Vein endothelial cell (primary cell): ENCODE data around the gene RGS13. TPM values are rescaled to one million over a fixed set of nuclear protein-coding genes. Genes with fewer than 3 reads are reported as not detected.

Source experiments
- total RNA-seq: library from RNA; depleted of rRNA; stranded (reverse); fragments of >200 nt; gene quantifications from 2 replicates; pipeline ENCODE4 v1.2.3, GENCODE V29; 2012

The RGS13 gene, protein sequence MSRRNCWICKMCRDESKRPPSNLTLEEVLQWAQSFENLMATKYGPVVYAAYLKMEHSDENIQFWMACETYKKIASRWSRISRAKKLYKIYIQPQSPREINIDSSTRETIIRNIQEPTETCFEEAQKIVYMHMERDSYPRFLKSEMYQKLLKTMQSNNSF
- total RNA-seq = not detected in 2 replicates

DNA sequence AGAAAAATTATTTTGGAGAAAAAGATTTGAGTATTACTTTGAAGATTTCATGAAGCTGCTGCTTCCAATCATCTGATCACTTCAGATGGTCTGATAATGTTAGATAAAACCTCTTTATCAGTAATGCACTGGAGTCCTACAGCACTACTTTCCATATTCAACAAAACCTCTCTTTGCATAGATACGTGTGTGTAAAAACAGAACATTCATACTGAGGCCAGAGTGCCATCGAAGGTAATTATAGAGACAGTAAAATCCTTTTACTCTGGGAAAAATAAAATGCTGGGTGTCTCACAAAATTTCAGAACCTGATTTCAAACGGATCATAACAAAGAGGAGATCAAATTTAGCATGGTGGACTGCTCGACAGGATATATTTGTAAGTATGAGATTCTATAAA, at the start of gene RGS13:
Gene RGS13, plus strand, starts transcription at position 209 of the 400 bp plus-strand sequence. CDS start 8,188 bp downstream, outside the sequence.

Other genes with a start within 250 kb of the RGS13 start
- not detected in 2 replicates for gene RGS1, start 60.4 kb upstream of the RGS13 start, total RNA-seq
- gene RGS2, start 172.9 kb downstream of the RGS13 start, total RNA-seq = 5.6 TPM in 2 replicates